HepG2 (cell line): Measurements from ENCODE around the gene SLC2A6. TPM values are rescaled to one million over a fixed set of nuclear protein-coding genes. Genes with fewer than 3 reads are reported as not detected.
A peak's percentile ranks its signal among the peaks of the same experiment; 100 is the strongest.

Experiments used
- ATAC-seq: fragments of 200-7000 bp; cut with Tn5 transposase; 3 replicates; pipeline ENCODE4 v1.9.1; 2020; ENCODE audit warnings: mild to moderate bottlenecking, moderate library complexity
- BruUV-seq: library from RNA; stranded (reverse); fragments of 400-500 nt; replicated peaks from 2 replicates; lab custom pipeline; 2021; lab: Mats Ljungman, UMichigan
- CTCF ChIA-PET: fragments of 300-600 bp; formaldehyde crosslinking; extraction: SDS; loops from one replicate; lab custom pipeline; 2021; ENCODE audit warnings: low total read pairs, inconsistent platforms, low intra/inter-chr PET ratio; lab: Yijun Ruan, JAX
- POLR2A ChIA-PET: fragments of 350-600 bp; sonication (Branson Sonifier 250); formaldehyde crosslinking; loops from one replicate; lab custom pipeline; 2020; ENCODE audit warnings: antibody characterized with exemption, inconsistent platforms; lab: Yijun Ruan, JAX
- DNase-seq: peaks from one replicate; pipeline ENCODE4 v3.0.0-alpha.2; 2015; ENCODE audit warnings: low spot score
- FAIRE-seq: peaks from 3 replicates; lab custom pipeline; 2011; peaks lifted over from hg19 to GRCh38; lab: Jason Lieb, UNC
- H2AFZ ChIP-seq: one replicate; pipeline ENCODE4 v1.6.1; 2011; ENCODE audit warnings: low read length, inconsistent platforms
- H3K27ac ChIP-seq: fragments of 300-600 bp; 3 replicates; pipeline ENCODE4 v1.8.0; 2011; ENCODE audit warnings: mixed run types, mild to moderate bottlenecking, mixed read lengths, low read length, inconsistent platforms; ENCODE audit not compliant: insufficient read depth; ENCODE audit errors: extremely low read length
- H3K27me3 ChIP-seq, 2 experiments: fragments of 200-600 bp in 1 of 2; 2 replicates in 1 of 2; 3 replicates in 1 of 2; pipeline versions ENCODE4 v1.6.0 to v1.8.0; 2011; ENCODE audit warnings: low read length in 2 of 2, mild to moderate bottlenecking in 2 of 2, moderate library complexity in 2 of 2, inconsistent platforms in 1 of 2; ENCODE audit not compliant: insufficient read depth in 2 of 2, control insufficient read depth in 1 of 2
- H3K36me3 ChIP-seq, 2 experiments: fragments of 200-600 bp in 1 of 2; replicated peaks in 1 of 2; 2 replicates in 1 of 2; 3 replicates in 1 of 2; pipeline versions ENCODE4 v1.5.1 to v1.8.0; 2011; ENCODE audit warnings: low read length in 2 of 2, inconsistent platforms in 1 of 2; ENCODE audit not compliant: insufficient read depth in 2 of 2, control insufficient read depth in 1 of 2
- H3K4me1 ChIP-seq: 2 replicates; pipeline ENCODE4 v1.5.1; 2012; ENCODE audit warnings: low read length, inconsistent platforms; ENCODE audit not compliant: insufficient read depth
- H3K4me2 ChIP-seq: 2 replicates; pipeline ENCODE4 v1.6.0; 2011; ENCODE audit warnings: low read depth, low read length, inconsistent platforms
- H3K4me3 ChIP-seq, 3 experiments: fragments of 200-600 bp in 1 of 3; sonication (generic), shearing (Covaris generic) in 1 of 3; replicated peaks in 1 of 3; 2 replicates each; pipeline ENCODE4 v1.5.1; 2011 to 2016; ENCODE audit warnings: low read length in 3 of 3, inconsistent platforms in 2 of 3, low read depth in 2 of 3, mild to moderate bottlenecking in 2 of 3, control low read depth in 1 of 3, mixed read lengths in 1 of 3; ENCODE audit not compliant: insufficient read depth in 1 of 3
- H3K79me2 ChIP-seq: one replicate; pipeline ENCODE4 v1.6.1; 2011; ENCODE audit warnings: low read length, inconsistent platforms; ENCODE audit not compliant: insufficient read depth
- H3K9ac ChIP-seq: 2 replicates; pipeline ENCODE4 v1.6.0; 2011; ENCODE audit warnings: mild to moderate bottlenecking, low read depth, low read length, inconsistent platforms; ENCODE audit not compliant: insufficient read depth
- H3K9me3 ChIP-seq: 2 replicates; pipeline ENCODE4 v1.5.1; 2012; ENCODE audit warnings: mild to moderate bottlenecking, low read length
- H4K20me1 ChIP-seq: 2 replicates; pipeline ENCODE4 v1.6.0; 2011; ENCODE audit warnings: inconsistent platforms, mild to moderate bottlenecking, low read length, moderate library complexity; ENCODE audit not compliant: insufficient read depth
- CCDC6 ChIP-seq: sonication (generic); formaldehyde crosslinking; IDR thresholded peaks from 2 replicates; pipeline ENCODE4 v1.8.1; 2022; ENCODE audit warnings: mild to moderate bottlenecking, missing genetic modification reagents, moderate library complexity
- CEBPB ChIP-seq: IDR thresholded peaks from 2 replicates; pipeline ENCODE4 v1.6.1; 2011; ENCODE audit warnings: low read depth, low read length, improper control_type of control experiment, borderline replicate concordance
- HNRNPL ChIP-seq: fragments of 200-400 bp; formaldehyde crosslinking; IDR thresholded peaks from 2 replicates; pipeline ENCODE4 v1.6.1; 2017; ENCODE audit warnings: mild to moderate bottlenecking, low read depth, low read length
- HOXA3 ChIP-seq: sonication (generic); formaldehyde crosslinking; IDR thresholded peaks from 2 replicates; pipeline ENCODE4 v1.5.0; 2020; ENCODE audit warnings: missing genetic modification reagents
- NFATC3 ChIP-seq: sonication (generic); formaldehyde crosslinking; IDR thresholded peaks from 2 replicates; pipeline ENCODE4 v1.5.1; 2020; ENCODE audit warnings: mild to moderate bottlenecking, missing genetic modification reagents
- SCMH1 ChIP-seq: sonication (generic); formaldehyde crosslinking; IDR thresholded peaks from 2 replicates; pipeline ENCODE4 v1.9.0; 2021; ENCODE audit warnings: missing genetic modification reagents, mild to moderate bottlenecking, borderline replicate concordance
- ZFP36L2 ChIP-seq: sonication (generic); formaldehyde crosslinking; IDR thresholded peaks from 2 replicates; pipeline ENCODE4 v1.4.0; 2020; ENCODE audit warnings: missing genetic modification reagents
- ZNF629 ChIP-seq: sonication (generic); formaldehyde crosslinking; conservative IDR thresholded peaks from 2 replicates; pipeline ENCODE4 v1.5.0; 2020; ENCODE audit warnings: missing genetic modification reagents
- WGBS: methylation state at CpG from one replicate; pipeline ENCODE4 v1.1.6; 2017; ENCODE audit warnings: low lambda C conversion rate; 5-methylcytosine and 5-hydroxymethylcytosine counted together
- in situ Hi-C: cut with HindIII; loops from 2 replicates; pipeline ENCODE4 v1.10.0; 2017; ENCODE audit warnings: low pct_unique_long_range_greater_than_20kb; ENCODE audit not compliant: extremely low pct_ligation_motif_present
- intact Hi-C: fragments of 100-400 bp; cut with micrococcal nuclease; formaldehyde crosslinking; loops from one replicate; pipeline ENCODE4 v1.10.0; 2022; ENCODE audit not compliant: unreplicated experiment
- polyA plus RNA-seq, 8 experiments: library from polyadenylated mRNA; depleted of rRNA in 3 of 8; stranded (reverse) in 7 of 8; unstranded in 1 of 8; fragments of >200 nt; fragmentation: Illumina TruSeq in 4 of 8; extraction: Trizol in 4 of 8; gene quantifications; 2 replicates each; pipeline versions ENCODE4 v1.2.1 to v1.2.3, GENCODE V29; 2011 to 2016; ENCODE audit warnings: low read depth in 4 of 8, missing spikeins in 1 of 8, mixed read lengths in 1 of 8; ENCODE audit not compliant: insufficient read depth in 1 of 8
- total RNA-seq, 5 experiments: library from RNA; depleted of rRNA; stranded (reverse); fragments of >200 nt; fragmentation: Illumina TruSeq; extraction: Trizol; gene quantifications; 2 replicates each; pipeline ENCODE4 v1.2.3, GENCODE V29; 2016; ENCODE audit warnings: low read depth in 1 of 5
- TF ChIP-seq, protein P1 (sequence below): sonication (generic); formaldehyde crosslinking; IDR thresholded peaks from 2 replicates; pipeline ENCODE4 v1.5.0; 2020; ENCODE audit warnings: mild to moderate bottlenecking, missing genetic modification reagents, moderate library complexity

Gene SLC2A6
- total and polyA plus RNA-seq, 2 of the 13 experiments (the other 11 are each of a cell fraction or from before 2014, with no cell fraction given): 4.1 to 15.0 TPM

- ATAC-seq: 0 out of 3 replicates have a peak, but pooled peaks have one; percentile 4
- Histone ChIP-seq H3K9ac (no peak overlapping the region), H3K27ac (no peak overlapping the region), H3K4me1 (peaks cover 50% of the 10 kb centered on the region), H3K9me3 (no peaks in the 10 kb centered on the region), H4K20me1 (no peaks in the 10 kb centered on the region), H3K4me2 (peak overlapping the region; percentile 95; the same call in 1 of the 2 replicates), H3K79me2 (no peaks in the 10 kb centered on the region), H3K36me3 (no peaks in the 10 kb centered on the region), H3K27me3 (peaks cover 4 to 52% of the 10 kb centered on the region in 2 experiments), H2AFZ (no peak overlapping the region), H3K4me3 (no peak overlapping the region)
- WGBS: 60% methylated on average over 4 of the region's 22 CpGs
- no peak for FAIRE-seq
- intact Hi-C loops (loop anchor here (5.0 kb wide), 1 partner anchor 128 kb away; the partner anchor contains the start of genes SURF1 and SURF2), in situ Hi-C loops (loop anchor here (5.0 kb wide), 3 partner anchors 78 to 298 kb away; partner anchors contain the start of genes SURF1 and SURF2)
- no peak for DNase-seq
- POLR2A ChIA-PET: interaction anchor here (1.0 to 1.6 kb wide), 2 partner anchors 25 to 137 kb away, joined by 3 to 11 read pairs; partner anchors contain the start of genes CACFD1, MED22 and RPL7A
- no TSS peak for BruUV-seq
- TF ChIP-seq ZNF629 (CRISPR knock-in tag) (0 out of 2 replicates have a peak, but pooled peaks have one; percentile 12), HOXA3 (no peak), NFATC3 (CRISPR knock-in tag) (no peak), CEBPB (no peak), SCMH1 (no peak), HNRNPL (0 out of 2 replicates have a peak, but pooled peaks have one; percentile 68), ZFP36L2 (CRISPR knock-in tag) (no peak), CCDC6 (no peak)
- TF ChIP-seq, protein P1, sequence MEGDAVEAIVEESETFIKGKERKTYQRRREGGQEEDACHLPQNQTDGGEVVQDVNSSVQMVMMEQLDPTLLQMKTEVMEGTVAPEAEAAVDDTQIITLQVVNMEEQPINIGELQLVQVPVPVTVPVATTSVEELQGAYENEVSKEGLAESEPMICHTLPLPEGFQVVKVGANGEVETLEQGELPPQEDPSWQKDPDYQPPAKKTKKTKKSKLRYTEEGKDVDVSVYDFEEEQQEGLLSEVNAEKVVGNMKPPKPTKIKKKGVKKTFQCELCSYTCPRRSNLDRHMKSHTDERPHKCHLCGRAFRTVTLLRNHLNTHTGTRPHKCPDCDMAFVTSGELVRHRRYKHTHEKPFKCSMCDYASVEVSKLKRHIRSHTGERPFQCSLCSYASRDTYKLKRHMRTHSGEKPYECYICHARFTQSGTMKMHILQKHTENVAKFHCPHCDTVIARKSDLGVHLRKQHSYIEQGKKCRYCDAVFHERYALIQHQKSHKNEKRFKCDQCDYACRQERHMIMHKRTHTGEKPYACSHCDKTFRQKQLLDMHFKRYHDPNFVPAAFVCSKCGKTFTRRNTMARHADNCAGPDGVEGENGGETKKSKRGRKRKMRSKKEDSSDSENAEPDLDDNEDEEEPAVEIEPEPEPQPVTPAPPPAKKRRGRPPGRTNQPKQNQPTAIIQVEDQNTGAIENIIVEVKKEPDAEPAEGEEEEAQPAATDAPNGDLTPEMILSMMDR: 0 out of 2 replicates have a peak, but pooled peaks have one; percentile 4
- TF ChIP-seq, all 625 proteins: peak for 3
- CTCF ChIA-PET: interaction anchor here (1.2 to 2.6 kb wide), 3 partner anchors 78 to 299 kb away, joined by 5 to 39 read pairs (median 13); no protein-coding TSS in a partner anchor
Observed at GRCh38 chr9:133484671-133485437, 6.0 kb upstream of the SLC2A6 start.
